Esophagus muscularis mucosa (tissue), 4 donors: ENCODE measurements around the gene MRM1.

Experiments used
- CTCF ChIP-seq, 3 experiments: fragments of 200-600 bp in 2 of 3; fragments of 450-650 bp in 1 of 3; sonication (generic) in 2 of 3; IDR thresholded peaks; one replicate each; pipeline ENCODE4 v1.5.1; 2017 to 2019; ENCODE audit warnings: antibody characterized with exemption in 3 of 3, mild to moderate bottlenecking in 2 of 3, moderate library complexity in 1 of 3
- EP300 ChIP-seq: sonication (generic); formaldehyde crosslinking; IDR thresholded peaks from one replicate; pipeline ENCODE4 v1.6.1; 2017; ENCODE audit warnings: antibody characterized with exemption
- POLR2A ChIP-seq: fragments of 450-650 bp; IDR thresholded peaks from one replicate; pipeline ENCODE4 v1.6.1; 2017; ENCODE audit warnings: antibody characterized with exemption, moderate library complexity, mild to moderate bottlenecking, low read depth
- POLR2AphosphoS5 ChIP-seq, 2 donors: sonication (generic); formaldehyde crosslinking; IDR thresholded peaks; one replicate each; pipeline ENCODE4 v1.6.1; 2017; ENCODE audit warnings: antibody characterized with exemption in 2 of 2

DNA sequence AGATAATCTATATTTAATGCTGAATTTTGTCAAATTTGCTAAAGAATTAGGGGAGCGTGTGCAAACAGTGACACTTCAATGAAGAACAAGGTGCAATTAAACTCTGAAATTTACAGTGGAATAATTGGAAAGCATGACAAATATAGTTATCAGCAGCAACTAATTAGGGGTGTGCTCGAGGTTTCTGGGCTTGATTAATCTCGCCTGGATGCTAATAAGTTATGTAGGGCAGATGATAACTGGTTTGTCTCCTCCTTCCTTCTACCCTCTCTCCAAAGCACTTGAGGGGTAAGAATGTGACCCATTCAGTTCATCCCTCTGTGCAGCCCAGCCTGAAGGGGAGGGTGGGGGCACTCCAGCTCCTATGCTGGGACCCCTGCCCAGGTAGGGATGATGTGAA lies 21.9 kb downstream of the MRM1 start:
- TF ChIP-seq EP300 (no peak), CTCF (IDR thresholded peaks at IDR 0.05) (no peak), POLR2AphosphoS5 (IDR thresholded peaks at IDR 0.05) (no peak), POLR2A (no peak)
